ENCODE measurements around the gene MRTFA. TPM values are rescaled to one million over a fixed set of nuclear protein-coding genes. Genes with fewer than 3 reads are reported as not detected.

The MRTFA gene
- polyA plus RNA-seq, 1 of the 3 experiments (the other 2 are of a cell fraction): 5.8 TPM

DNA sequence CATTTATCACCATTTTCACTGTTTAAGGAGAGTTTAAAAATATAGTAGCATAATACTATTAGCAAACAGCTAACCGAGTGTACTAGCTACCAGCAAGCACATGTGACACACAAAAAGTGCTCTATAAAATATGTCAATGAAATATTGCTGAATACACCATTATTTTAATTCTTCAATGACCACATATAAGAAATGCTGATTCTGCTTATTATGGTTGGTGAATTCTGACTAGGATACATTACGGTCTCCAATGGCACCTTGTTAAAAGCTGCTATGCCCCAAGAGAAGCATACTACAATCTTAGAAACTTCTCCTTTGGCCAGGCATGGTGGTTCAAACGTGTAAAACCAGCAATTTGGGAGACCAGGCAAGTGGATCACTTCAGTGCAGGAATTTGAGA lies 129.8 kb downstream of the MRTFA start:
- Histone ChIP-seq H3K4me3 (ENCODE audit: low read depth in 2 of 2, low read length in 1 of 2) (no peak overlapping the region), H2AFZ (ENCODE audit: low read depth) (no peak overlapping the region), H3K4me1 (ENCODE audit: control insufficient read depth in 1 of 2, insufficient read depth in 2 of 2, low read depth in 1 of 2, low read length in 1 of 2) (peaks cover 0 to 28% of the 10 kb centered on the region in 2 experiments; a peak in 2 of 4 replicates), H3K79me2 (ENCODE audit: insufficient read depth) (peaks cover 85% of the 10 kb centered on the region), H3F3A (replicated peaks; ENCODE audit: insufficient read depth) (no peaks in the 10 kb centered on the region), H3K27ac (ENCODE audit: low read depth in 2 of 2, low read length in 1 of 2) (peak overlapping the region in 1 of 2 experiments; percentile 31; a peak in 1 of 4 replicates), H3K4me2 (no peak overlapping the region), H3K27me3 (ENCODE audit: insufficient read depth) (no peaks in the 10 kb centered on the region), H3K36me3 (replicated peaks in 1 of 2; ENCODE audit: control insufficient read depth in 1 of 2, insufficient read depth in 2 of 2, low read length in 1 of 2) (no peaks in the 10 kb centered on the region), H3K9ac (no peak overlapping the region), H3K9me2 (no peaks in the 10 kb centered on the region), H4K20me1 (ENCODE audit: insufficient read depth) (no peaks in the 10 kb centered on the region), H3K9me3 (no peaks in the 10 kb centered on the region)
- CTCF ChIA-PET: interaction anchor here (1.2 kb wide), 1 partner anchor 13 kb away, joined by 5 read pairs; no protein-coding TSS in a partner anchor
- POLR2A ChIA-PET: no interaction called here
- 77% methylated on average over 3 of the region's 3 CpGs for WGBS (ENCODE audit: low lambda C conversion rate)
- TF ChIP-seq, protein P1, sequence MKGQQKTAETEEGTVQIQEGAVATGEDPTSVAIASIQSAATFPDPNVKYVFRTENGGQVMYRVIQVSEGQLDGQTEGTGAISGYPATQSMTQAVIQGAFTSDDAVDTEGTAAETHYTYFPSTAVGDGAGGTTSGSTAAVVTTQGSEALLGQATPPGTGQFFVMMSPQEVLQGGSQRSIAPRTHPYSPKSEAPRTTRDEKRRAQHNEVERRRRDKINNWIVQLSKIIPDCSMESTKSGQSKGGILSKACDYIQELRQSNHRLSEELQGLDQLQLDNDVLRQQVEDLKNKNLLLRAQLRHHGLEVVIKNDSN (IDR thresholded peaks at IDR 0.05; ENCODE audit: borderline replicate concordance, low read depth): no peak
- no peak for TF ChIP-seq FOSL2 (IDR thresholded peaks at IDR 0.05; ENCODE audit: borderline replicate concordance, low read depth)
- TF ChIP-seq FOXM1 (IDR thresholded peaks at IDR 0.05; ENCODE audit: low read depth): no peak
- no peak for TF ChIP-seq GABPA (IDR thresholded peaks at IDR 0.05; ENCODE audit: low read depth)
- no peak for TF ChIP-seq NRF1 (IDR thresholded peaks at IDR 0.05; ENCODE audit: low read depth, low read length)
- no peak for TF ChIP-seq RXRA (IDR thresholded peaks at IDR 0.05; ENCODE audit: borderline replicate concordance, low read depth)
- TF ChIP-seq, protein P2, sequence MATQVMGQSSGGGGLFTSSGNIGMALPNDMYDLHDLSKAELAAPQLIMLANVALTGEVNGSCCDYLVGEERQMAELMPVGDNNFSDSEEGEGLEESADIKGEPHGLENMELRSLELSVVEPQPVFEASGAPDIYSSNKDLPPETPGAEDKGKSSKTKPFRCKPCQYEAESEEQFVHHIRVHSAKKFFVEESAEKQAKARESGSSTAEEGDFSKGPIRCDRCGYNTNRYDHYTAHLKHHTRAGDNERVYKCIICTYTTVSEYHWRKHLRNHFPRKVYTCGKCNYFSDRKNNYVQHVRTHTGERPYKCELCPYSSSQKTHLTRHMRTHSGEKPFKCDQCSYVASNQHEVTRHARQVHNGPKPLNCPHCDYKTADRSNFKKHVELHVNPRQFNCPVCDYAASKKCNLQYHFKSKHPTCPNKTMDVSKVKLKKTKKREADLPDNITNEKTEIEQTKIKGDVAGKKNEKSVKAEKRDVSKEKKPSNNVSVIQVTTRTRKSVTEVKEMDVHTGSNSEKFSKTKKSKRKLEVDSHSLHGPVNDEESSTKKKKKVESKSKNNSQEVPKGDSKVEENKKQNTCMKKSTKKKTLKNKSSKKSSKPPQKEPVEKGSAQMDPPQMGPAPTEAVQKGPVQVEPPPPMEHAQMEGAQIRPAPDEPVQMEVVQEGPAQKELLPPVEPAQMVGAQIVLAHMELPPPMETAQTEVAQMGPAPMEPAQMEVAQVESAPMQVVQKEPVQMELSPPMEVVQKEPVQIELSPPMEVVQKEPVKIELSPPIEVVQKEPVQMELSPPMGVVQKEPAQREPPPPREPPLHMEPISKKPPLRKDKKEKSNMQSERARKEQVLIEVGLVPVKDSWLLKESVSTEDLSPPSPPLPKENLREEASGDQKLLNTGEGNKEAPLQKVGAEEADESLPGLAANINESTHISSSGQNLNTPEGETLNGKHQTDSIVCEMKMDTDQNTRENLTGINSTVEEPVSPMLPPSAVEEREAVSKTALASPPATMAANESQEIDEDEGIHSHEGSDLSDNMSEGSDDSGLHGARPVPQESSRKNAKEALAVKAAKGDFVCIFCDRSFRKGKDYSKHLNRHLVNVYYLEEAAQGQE (IDR thresholded peaks at IDR 0.05; ENCODE audit: low read depth, low read length): no peak
- no peak for TF ChIP-seq SMC3 (IDR thresholded peaks at IDR 0.05; ENCODE audit: low read depth, low read length)
- no peak for TF ChIP-seq EP300 (IDR thresholded peaks at IDR 0.05; ENCODE audit: borderline replicate concordance in 1 of 2, low read depth in 1 of 2, low read length in 1 of 2)
- TF ChIP-seq, protein P3, sequence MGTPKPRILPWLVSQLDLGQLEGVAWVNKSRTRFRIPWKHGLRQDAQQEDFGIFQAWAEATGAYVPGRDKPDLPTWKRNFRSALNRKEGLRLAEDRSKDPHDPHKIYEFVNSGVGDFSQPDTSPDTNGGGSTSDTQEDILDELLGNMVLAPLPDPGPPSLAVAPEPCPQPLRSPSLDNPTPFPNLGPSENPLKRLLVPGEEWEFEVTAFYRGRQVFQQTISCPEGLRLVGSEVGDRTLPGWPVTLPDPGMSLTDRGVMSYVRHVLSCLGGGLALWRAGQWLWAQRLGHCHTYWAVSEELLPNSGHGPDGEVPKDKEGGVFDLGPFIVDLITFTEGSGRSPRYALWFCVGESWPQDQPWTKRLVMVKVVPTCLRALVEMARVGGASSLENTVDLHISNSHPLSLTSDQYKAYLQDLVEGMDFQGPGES (IDR thresholded peaks at IDR 0.05; ENCODE audit: low read depth, low read length): no peak
- TF ChIP-seq ELF1 (IDR thresholded peaks at IDR 0.05): no peak
- no peak for TF ChIP-seq EZH2phosphoT487 (IDR thresholded peaks at IDR 0.05; ENCODE audit: borderline replicate concordance, low read depth)
- no peak for TF ChIP-seq GATA2 (CRISPR knock-in tag; IDR thresholded peaks at IDR 0.05)
- no peak for TF ChIP-seq YY1 (IDR thresholded peaks at IDR 0.05; ENCODE audit: low read depth)
- no peak for TF ChIP-seq MXI1 (IDR thresholded peaks at IDR 0.05; ENCODE audit: low read depth, low read length)
- TF ChIP-seq, protein P4, sequence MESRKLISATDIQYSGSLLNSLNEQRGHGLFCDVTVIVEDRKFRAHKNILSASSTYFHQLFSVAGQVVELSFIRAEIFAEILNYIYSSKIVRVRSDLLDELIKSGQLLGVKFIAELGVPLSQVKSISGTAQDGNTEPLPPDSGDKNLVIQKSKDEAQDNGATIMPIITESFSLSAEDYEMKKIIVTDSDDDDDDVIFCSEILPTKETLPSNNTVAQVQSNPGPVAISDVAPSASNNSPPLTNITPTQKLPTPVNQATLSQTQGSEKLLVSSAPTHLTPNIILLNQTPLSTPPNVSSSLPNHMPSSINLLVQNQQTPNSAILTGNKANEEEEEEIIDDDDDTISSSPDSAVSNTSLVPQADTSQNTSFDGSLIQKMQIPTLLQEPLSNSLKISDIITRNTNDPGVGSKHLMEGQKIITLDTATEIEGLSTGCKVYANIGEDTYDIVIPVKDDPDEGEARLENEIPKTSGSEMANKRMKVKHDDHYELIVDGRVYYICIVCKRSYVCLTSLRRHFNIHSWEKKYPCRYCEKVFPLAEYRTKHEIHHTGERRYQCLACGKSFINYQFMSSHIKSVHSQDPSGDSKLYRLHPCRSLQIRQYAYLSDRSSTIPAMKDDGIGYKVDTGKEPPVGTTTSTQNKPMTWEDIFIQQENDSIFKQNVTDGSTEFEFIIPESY (IDR thresholded peaks at IDR 0.05; ENCODE audit: borderline replicate concordance, low read depth): no peak
- TF ChIP-seq TAF1 (IDR thresholded peaks at IDR 0.05; ENCODE audit: borderline replicate concordance, low read depth, low read length): no peak
- TF ChIP-seq RAD21 (IDR thresholded peaks at IDR 0.05; ENCODE audit: low read length): no peak
- DNase-seq: no peak

All from SK-N-SH (cell line).